ENCODE data around the gene NMNAT2.

GRCh38 chr1:183237046-183237445, 181.1 kb downstream of the NMNAT2 start:
- no peak for TF ChIP-seq CTCF (IDR thresholded peaks at IDR 0.05)
- no peak for TF ChIP-seq POLR2A (IDR thresholded peaks at IDR 0.05)

Data from adrenal gland (tissue), 5 donors.